HepG2 (cell line): ENCODE data around the gene SERAC1.

ENCODE experiments used
- ARID2 ChIP-seq: sonication (generic); formaldehyde crosslinking; IDR thresholded peaks from 2 replicates; pipeline ENCODE4 v1.8.1; 2022; ENCODE audit warnings: mild to moderate bottlenecking, missing genetic modification reagents, borderline replicate concordance
- ELF4 ChIP-seq: sonication (generic); formaldehyde crosslinking; IDR thresholded peaks from 2 replicates; pipeline ENCODE4 v1.5.0; 2020; ENCODE audit warnings: missing genetic modification reagents, mild to moderate bottlenecking, moderate library complexity, borderline replicate concordance
- GABPA ChIP-seq, 2 experiments: IDR thresholded peaks; 2 replicates each; pipeline ENCODE4 v1.6.1; 2011 to 2016; ENCODE audit warnings: low read depth in 2 of 2, low read length in 1 of 2, missing biosample characterization in 1 of 2, missing genetic modification characterization in 1 of 2
- HDAC2 ChIP-seq: sonication (generic); formaldehyde crosslinking; IDR thresholded peaks from 2 replicates; pipeline ENCODE4 v1.4.0; 2020; ENCODE audit warnings: missing genetic modification reagents
- JUN ChIP-seq: sonication (generic); formaldehyde crosslinking; IDR thresholded peaks from 2 replicates; pipeline ENCODE4 v1.4.0; 2020; ENCODE audit warnings: mild to moderate bottlenecking, missing genetic modification reagents
- TCF7 ChIP-seq: sonication (generic); IDR thresholded peaks from 2 replicates; pipeline ENCODE4 v1.6.1; 2016; ENCODE audit warnings: antibody characterized with exemption, low read depth
- TF ChIP-seq, protein P1 (sequence below): sonication (generic); formaldehyde crosslinking; IDR thresholded peaks from 2 replicates; pipeline ENCODE4 v1.5.0; 2020; ENCODE audit warnings: mild to moderate bottlenecking, missing genetic modification reagents, moderate library complexity

DNA sequence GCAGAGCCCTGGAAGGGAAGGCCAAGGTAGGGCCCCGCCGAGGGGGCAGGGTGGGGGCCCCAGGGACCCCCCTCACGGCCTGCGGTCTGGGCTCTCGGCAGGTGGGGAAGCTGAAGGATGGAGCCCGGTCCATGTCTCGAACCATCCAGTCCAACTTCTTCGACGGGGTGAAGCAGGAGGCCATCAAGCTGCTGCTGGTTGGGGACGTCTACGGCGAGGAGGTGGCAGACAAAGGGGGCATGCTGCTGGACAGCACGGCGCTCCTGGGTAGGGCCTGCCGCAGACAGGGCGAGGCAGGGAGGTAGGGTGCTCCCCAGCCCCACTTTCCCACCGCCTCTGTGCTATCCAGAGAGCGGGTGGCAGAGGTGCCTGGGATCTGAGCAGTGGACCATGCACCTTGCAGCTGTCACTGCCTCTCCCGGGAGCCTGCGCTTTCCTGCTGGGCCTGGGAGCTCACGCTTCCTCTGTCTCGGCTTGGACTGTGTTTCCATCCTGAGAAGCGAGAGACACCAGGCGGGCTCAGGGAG lies 103.3 kb downstream of the SERAC1 start:
- TF ChIP-seq HDAC2 = no peak
- TF ChIP-seq JUN (CRISPR knock-in tag) = no peak
- TF ChIP-seq, protein P1, sequence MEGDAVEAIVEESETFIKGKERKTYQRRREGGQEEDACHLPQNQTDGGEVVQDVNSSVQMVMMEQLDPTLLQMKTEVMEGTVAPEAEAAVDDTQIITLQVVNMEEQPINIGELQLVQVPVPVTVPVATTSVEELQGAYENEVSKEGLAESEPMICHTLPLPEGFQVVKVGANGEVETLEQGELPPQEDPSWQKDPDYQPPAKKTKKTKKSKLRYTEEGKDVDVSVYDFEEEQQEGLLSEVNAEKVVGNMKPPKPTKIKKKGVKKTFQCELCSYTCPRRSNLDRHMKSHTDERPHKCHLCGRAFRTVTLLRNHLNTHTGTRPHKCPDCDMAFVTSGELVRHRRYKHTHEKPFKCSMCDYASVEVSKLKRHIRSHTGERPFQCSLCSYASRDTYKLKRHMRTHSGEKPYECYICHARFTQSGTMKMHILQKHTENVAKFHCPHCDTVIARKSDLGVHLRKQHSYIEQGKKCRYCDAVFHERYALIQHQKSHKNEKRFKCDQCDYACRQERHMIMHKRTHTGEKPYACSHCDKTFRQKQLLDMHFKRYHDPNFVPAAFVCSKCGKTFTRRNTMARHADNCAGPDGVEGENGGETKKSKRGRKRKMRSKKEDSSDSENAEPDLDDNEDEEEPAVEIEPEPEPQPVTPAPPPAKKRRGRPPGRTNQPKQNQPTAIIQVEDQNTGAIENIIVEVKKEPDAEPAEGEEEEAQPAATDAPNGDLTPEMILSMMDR (CRISPR knock-in tag) = no peak
- no peak for TF ChIP-seq ARID2
- TF ChIP-seq TCF7 = no peak
- no peak for TF ChIP-seq ELF4 (CRISPR knock-in tag)
- no peak for TF ChIP-seq GABPA (IDR thresholded peaks at IDR 0.05; ENCODE audit: low read depth, low read length)
- TF ChIP-seq GABPA (CRISPR knock-in tag; IDR thresholded peaks at IDR 0.05; ENCODE audit: low read depth) = no peak
